ENCODE measurements around the gene NRXN3.

The NRXN3 gene

GRCh38 chr14:79278798-79279644 lies 1108.8 kb downstream of the NRXN3 start (continued):
- TF ChIP-seq, protein P1, sequence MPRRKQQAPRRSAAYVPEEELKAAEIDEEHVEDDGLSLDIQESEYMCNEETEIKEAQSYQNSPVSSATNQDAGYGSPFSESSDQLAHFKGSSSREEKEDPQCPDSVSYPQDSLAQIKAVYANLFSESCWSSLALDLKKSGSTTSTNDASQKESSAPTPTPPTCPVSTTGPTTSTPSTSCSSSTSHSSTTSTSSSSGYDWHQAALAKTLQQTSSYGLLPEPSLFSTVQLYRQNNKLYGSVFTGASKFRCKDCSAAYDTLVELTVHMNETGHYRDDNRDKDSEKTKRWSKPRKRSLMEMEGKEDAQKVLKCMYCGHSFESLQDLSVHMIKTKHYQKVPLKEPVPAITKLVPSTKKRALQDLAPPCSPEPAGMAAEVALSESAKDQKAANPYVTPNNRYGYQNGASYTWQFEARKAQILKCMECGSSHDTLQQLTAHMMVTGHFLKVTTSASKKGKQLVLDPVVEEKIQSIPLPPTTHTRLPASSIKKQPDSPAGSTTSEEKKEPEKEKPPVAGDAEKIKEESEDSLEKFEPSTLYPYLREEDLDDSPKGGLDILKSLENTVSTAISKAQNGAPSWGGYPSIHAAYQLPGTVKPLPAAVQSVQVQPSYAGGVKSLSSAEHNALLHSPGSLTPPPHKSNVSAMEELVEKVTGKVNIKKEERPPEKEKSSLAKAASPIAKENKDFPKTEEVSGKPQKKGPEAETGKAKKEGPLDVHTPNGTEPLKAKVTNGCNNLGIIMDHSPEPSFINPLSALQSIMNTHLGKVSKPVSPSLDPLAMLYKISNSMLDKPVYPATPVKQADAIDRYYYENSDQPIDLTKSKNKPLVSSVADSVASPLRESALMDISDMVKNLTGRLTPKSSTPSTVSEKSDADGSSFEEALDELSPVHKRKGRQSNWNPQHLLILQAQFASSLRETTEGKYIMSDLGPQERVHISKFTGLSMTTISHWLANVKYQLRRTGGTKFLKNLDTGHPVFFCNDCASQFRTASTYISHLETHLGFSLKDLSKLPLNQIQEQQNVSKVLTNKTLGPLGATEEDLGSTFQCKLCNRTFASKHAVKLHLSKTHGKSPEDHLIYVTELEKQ (tag by site-specific recombination; IDR thresholded peaks at IDR 0.05; ENCODE audit: borderline replicate concordance): no peak
- TF ChIP-seq ZNF426 (tag by site-specific recombination; IDR thresholded peaks at IDR 0.05) (no peak), ZSCAN18 (tag by site-specific recombination; IDR thresholded peaks at IDR 0.05) (no peak), TRIM28 (IDR thresholded peaks at IDR 0.05; ENCODE audit: borderline replicate concordance, low read length) (peak; percentile 85; the same call in 1 of the 2 replicates), ZNF76 (tag by site-specific recombination; IDR thresholded peaks at IDR 0.05; ENCODE audit: borderline replicate concordance, low read depth) (no peak), ZNF571 (tag by site-specific recombination; IDR thresholded peaks at IDR 0.05) (no peak), ZNF10 (tag by site-specific recombination; IDR thresholded peaks at IDR 0.05) (peak; percentile 53; the same call in 1 of the 2 replicates), ZNF510 (tag by site-specific recombination; IDR thresholded peaks at IDR 0.05; ENCODE audit: insufficient replicate concordance) (no peak), ZBTB8A (tag by site-specific recombination; IDR thresholded peaks at IDR 0.05) (peak; percentile 90), ZNF48 (tag by site-specific recombination; IDR thresholded peaks at IDR 0.05) (no peak), SETDB1 (IDR thresholded peaks at IDR 0.05; ENCODE audit: insufficient read length, low read length) (no peak), ZNF114 (tag by site-specific recombination; IDR thresholded peaks at IDR 0.05) (no peak), ZFP69B (tag by site-specific recombination; IDR thresholded peaks at IDR 0.05) (no peak), ZNF394 (tag by site-specific recombination; IDR thresholded peaks at IDR 0.05; ENCODE audit: borderline replicate concordance) (0 out of 2 replicates have a peak, but pooled peaks have one; percentile 21), ZNF175 (tag by site-specific recombination; IDR thresholded peaks at IDR 0.05) (no peak), ZNF274 (IDR thresholded peaks at IDR 0.05; ENCODE audit: low read length) (no peak), ZNF274 (tag by site-specific recombination; IDR thresholded peaks at IDR 0.05; ENCODE audit: borderline replicate concordance) (no peak), ZNF624 (tag by site-specific recombination; IDR thresholded peaks at IDR 0.05) (no peak), PRDM10 (tag by site-specific recombination; IDR thresholded peaks at IDR 0.05) (peak; percentile 89), ZNF24 (tag by site-specific recombination; IDR thresholded peaks at IDR 0.05) (no peak; the same call in 1 of the 2 replicates), ZNF623 (tag by site-specific recombination; IDR thresholded peaks at IDR 0.05) (no peak), ZNF501 (tag by site-specific recombination; IDR thresholded peaks at IDR 0.05) (peak; percentile 59; the same call in 1 of the 2 replicates), ZNF23 (tag by site-specific recombination; IDR thresholded peaks at IDR 0.05; ENCODE audit: borderline replicate concordance) (no peak), ZNF658 (tag by site-specific recombination; IDR thresholded peaks at IDR 0.05) (no peak), FEZF1 (tag by site-specific recombination; IDR thresholded peaks at IDR 0.05) (peak; percentile 59)
- TF ChIP-seq, protein P2, sequence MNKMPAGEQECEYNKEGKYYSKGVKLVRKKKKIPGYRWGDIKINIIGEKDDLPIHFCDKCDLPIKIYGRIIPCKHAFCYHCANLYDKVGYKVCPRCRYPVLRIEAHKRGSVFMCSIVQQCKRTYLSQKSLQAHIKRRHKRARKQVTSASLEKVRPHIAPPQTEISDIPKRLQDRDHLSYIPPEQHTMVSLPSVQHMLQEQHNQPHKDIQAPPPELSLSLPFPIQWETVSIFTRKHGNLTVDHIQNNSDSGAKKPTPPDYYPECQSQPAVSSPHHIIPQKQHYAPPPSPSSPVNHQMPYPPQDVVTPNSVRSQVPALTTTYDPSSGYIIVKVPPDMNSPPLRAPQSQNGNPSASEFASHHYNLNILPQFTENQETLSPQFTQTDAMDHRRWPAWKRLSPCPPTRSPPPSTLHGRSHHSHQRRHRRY (tag by site-specific recombination; IDR thresholded peaks at IDR 0.05): no peak
- TF ChIP-seq, protein P3, sequence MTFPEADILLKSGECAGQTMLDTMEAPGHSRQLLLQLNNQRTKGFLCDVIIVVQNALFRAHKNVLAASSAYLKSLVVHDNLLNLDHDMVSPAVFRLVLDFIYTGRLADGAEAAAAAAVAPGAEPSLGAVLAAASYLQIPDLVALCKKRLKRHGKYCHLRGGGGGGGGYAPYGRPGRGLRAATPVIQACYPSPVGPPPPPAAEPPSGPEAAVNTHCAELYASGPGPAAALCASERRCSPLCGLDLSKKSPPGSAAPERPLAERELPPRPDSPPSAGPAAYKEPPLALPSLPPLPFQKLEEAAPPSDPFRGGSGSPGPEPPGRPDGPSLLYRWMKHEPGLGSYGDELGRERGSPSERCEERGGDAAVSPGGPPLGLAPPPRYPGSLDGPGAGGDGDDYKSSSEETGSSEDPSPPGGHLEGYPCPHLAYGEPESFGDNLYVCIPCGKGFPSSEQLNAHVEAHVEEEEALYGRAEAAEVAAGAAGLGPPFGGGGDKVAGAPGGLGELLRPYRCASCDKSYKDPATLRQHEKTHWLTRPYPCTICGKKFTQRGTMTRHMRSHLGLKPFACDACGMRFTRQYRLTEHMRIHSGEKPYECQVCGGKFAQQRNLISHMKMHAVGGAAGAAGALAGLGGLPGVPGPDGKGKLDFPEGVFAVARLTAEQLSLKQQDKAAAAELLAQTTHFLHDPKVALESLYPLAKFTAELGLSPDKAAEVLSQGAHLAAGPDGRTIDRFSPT (tag by site-specific recombination; IDR thresholded peaks at IDR 0.05): peak; percentile 90
